A673 (cell line): ENCODE measurements around the gene BUD23. TPM values are rescaled to one million over a fixed set of nuclear protein-coding genes. Genes with fewer than 3 reads are reported as not detected.

Source experiments
- BruUV-seq: library from RNA; stranded (reverse); fragments of 400-500 nt; replicated peaks from 2 replicates; lab custom pipeline; 2021; lab: Mats Ljungman, UMichigan
- CTCF ChIA-PET: fragments of 300-600 bp; sonication (Branson Sonifier 250); formaldehyde crosslinking; loops from one replicate; lab custom pipeline; 2022; ENCODE audit warnings: antibody characterized with exemption; lab: Charles Lee
- POLR2A ChIA-PET: fragments of 300-600 bp; sonication (Branson Sonifier 250); formaldehyde crosslinking; loops from one replicate; lab custom pipeline; 2022; ENCODE audit warnings: antibody characterized with exemption; ENCODE audit not compliant: low non-redundant PET; lab: Charles Lee
- DNase-seq: peaks from one replicate; pipeline ENCODE4 v3.0.0-alpha.2; 2015; ENCODE audit warnings: low spot score
- H3K27ac ChIP-seq: fragments of 200-600 bp; sonication (generic); 2 replicates; pipeline ENCODE4 v1.5.1; 2016; ENCODE audit warnings: mixed run types, low read depth, mild to moderate bottlenecking, mixed read lengths, antibody characterized with exemption, low read length; ENCODE audit not compliant: poor library complexity, severe bottlenecking
- H3K27me3 ChIP-seq: fragments of 200-600 bp; sonication (generic); replicated peaks from 2 replicates; pipeline ENCODE4 v1.6.1; 2017; ENCODE audit warnings: mixed run types, low read depth, mild to moderate bottlenecking, mixed read lengths, antibody characterized with exemption, low read length; ENCODE audit not compliant: insufficient read depth, poor library complexity
- H3K36me3 ChIP-seq: fragments of 200-600 bp; sonication (generic); 2 replicates; pipeline ENCODE4 v1.6.1; 2016; ENCODE audit warnings: mixed run types, mild to moderate bottlenecking, mixed read lengths, antibody characterized with exemption, low read length; ENCODE audit not compliant: insufficient read depth, poor library complexity, severe bottlenecking
- H3K4me1 ChIP-seq: fragments of 200-600 bp; sonication (generic); 2 replicates; pipeline ENCODE4 v1.6.1; 2017; ENCODE audit warnings: mixed run types, mild to moderate bottlenecking, mixed read lengths, antibody characterized with exemption, low read length; ENCODE audit not compliant: insufficient read depth, poor library complexity, severe bottlenecking
- H3K4me3 ChIP-seq: fragments of 200-600 bp; sonication (generic); 2 replicates; pipeline ENCODE4 v1.5.1; 2016; ENCODE audit warnings: low read depth, mixed run types, mild to moderate bottlenecking, mixed read lengths, low read length; ENCODE audit not compliant: poor library complexity, severe bottlenecking
- H3K9me3 ChIP-seq: fragments of 200-600 bp; sonication (generic); 2 replicates; pipeline ENCODE4 v1.6.1; 2016; ENCODE audit warnings: mixed run types, low read depth, mild to moderate bottlenecking, mixed read lengths, antibody characterized with exemption, low read length; ENCODE audit not compliant: poor library complexity, severe bottlenecking
- CTCF ChIP-seq: fragments of 300-800, 200-600 bp; sonication (generic); conservative IDR thresholded peaks from 2 replicates; pipeline ENCODE4 v1.5.1; 2017; ENCODE audit warnings: low read depth, mild to moderate bottlenecking, antibody characterized with exemption, low read length, moderate library complexity, mixed read lengths
- EZH2 ChIP-seq: fragments of 200-600 bp; sonication (generic); IDR thresholded peaks from 2 replicates; pipeline ENCODE4 v1.6.1; 2017; ENCODE audit warnings: borderline replicate concordance, low read depth, mild to moderate bottlenecking, mixed read lengths, antibody characterized with exemption, low read length; ENCODE audit not compliant: poor library complexity, severe bottlenecking
- intact Hi-C: fragments of 100-400 bp; cut with micrococcal nuclease; formaldehyde crosslinking; loops from one replicate; pipeline ENCODE4 v1.10.0; 2022; ENCODE audit not compliant: unreplicated experiment
- total RNA-seq: library from RNA; stranded (reverse); gene quantifications from 2 replicates; pipeline ENCODE4 v1.2.3, GENCODE V29; 2021

The BUD23 gene
- total RNA-seq, 1 experiment from 2014 or later: 133 TPM

- POLR2A ChIA-PET: no interaction called here
- BruUV-seq: no TSS peak
- intact Hi-C loops: no loop called here
Measured at GRCh38 chr7:73702226-73702625, 18.8 kb downstream of the BUD23 start.

GRCh38 chr7:73702665-73703064 lies 19.3 kb downstream of the BUD23 start:
- CTCF ChIA-PET: interaction anchor here (1.1 kb wide), 1 partner anchor 9 kb away, joined by 3 read pairs; no protein-coding TSS in a partner anchor
- TF ChIP-seq EZH2 (no peak), CTCF (no peak)
- Histone ChIP-seq H3K9me3 (no peaks in the 10 kb centered on the region), H3K27ac (peak overlapping the region; percentile 71), H3K4me1 (peaks cover 46% of the 10 kb centered on the region), H3K36me3 (peaks cover 54% of the 10 kb centered on the region), H3K27me3 (no peaks in the 10 kb centered on the region), H3K4me3 (no peak overlapping the region)
- POLR2A ChIA-PET: no interaction called here
- no TSS peak for BruUV-seq
- intact Hi-C loops: no loop called here
- DNase-seq: no peak

More at GRCh38 chr7:73702226-73702625, 18.8 kb downstream of the BUD23 start:
- Histone ChIP-seq H3K27me3 (no peaks in the 10 kb centered on the region), H3K4me3 (no peak overlapping the region), H3K9me3 (no peaks in the 10 kb centered on the region), H3K36me3 (peaks cover 58% of the 10 kb centered on the region), H3K27ac (peak overlapping the region; percentile 68), H3K4me1 (peaks cover 42% of the 10 kb centered on the region)
- no peak for TF ChIP-seq EZH2
- no peak for TF ChIP-seq CTCF
- CTCF ChIA-PET: interaction anchor here (0.6 to 1.1 kb wide), 2 partner anchors 9 to 202 kb away, joined by 3 to 15 read pairs; no protein-coding TSS in a partner anchor
- DNase-seq: no peak

- POLR2A ChIA-PET: no interaction called here
- peak overlapping the region; percentile 10 for H3K4me3 ChIP-seq
- H3K36me3 ChIP-seq: peaks cover 48% of the 10 kb centered on the region
Measured at GRCh38 chr7:73703225-73703624, 19.8 kb downstream of the BUD23 start.

More at GRCh38 chr7:73703225-73703624, 19.8 kb downstream of the BUD23 start:
- intact Hi-C loops: no loop called here
- Histone ChIP-seq H3K9me3 (no peaks in the 10 kb centered on the region), H3K4me1 (peaks cover 52% of the 10 kb centered on the region), H3K27ac (peak overlapping the region; percentile 71), H3K27me3 (no peaks in the 10 kb centered on the region)
- no peak for TF ChIP-seq EZH2
- TF ChIP-seq CTCF: no peak
- DNase-seq: no peak
- BruUV-seq: no TSS peak
- CTCF ChIA-PET: no interaction called here
